HG03432 (cell line): ENCODE measurements around the gene MED23.
A peak's percentile ranks its signal among the peaks of the same experiment; 100 is the strongest.

Source experiments
- ATAC-seq: cut with Tn5 transposase; IDR thresholded peaks from one replicate; pipeline ENCODE4 v1.9.1; 2021; ENCODE audit warnings: mild to moderate bottlenecking, moderate library complexity; ENCODE audit not compliant: unreplicated experiment

The MED23 gene

DNA sequence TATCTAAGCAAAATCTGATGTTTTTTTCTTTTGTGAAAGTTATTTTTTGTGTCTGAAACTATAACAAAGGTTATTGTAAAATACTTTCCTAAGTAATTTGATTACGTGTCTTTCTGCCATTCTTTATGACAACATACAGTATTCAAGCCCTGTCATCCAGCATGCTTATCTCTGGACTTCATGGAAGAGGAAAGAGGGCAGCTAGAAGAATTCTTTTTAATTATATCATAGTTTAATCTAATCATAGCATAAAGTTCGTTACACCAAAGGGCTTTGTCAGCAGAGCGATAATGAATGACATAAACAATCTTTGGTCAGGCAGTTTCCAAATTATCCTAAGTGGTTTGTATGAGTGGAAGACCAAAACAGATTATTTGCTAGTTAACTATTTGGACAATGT, 12.5 kb upstream of the MED23 start:
- ATAC-seq, result no peak

DNA sequence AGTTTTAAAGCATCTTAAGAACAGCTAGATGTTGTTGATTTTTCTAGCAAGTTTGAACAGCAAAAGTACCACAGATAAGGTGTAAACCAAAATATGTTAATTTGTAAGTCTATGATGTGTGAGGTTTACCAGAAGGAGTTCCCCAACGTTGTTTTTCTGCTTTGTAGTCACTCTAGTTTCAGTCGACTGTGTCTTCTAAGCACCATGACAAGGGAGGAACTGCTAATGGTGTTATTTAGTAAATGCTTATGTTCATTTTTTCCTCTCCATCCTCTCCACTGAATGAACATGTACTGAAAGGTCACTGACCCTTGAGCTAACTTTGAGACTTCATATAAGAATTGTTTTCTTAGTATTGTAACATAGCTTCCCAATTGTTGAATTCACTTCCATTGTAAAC, 12.1 kb upstream of the MED23 start:
- ATAC-seq, result peak; percentile 55

DNA sequence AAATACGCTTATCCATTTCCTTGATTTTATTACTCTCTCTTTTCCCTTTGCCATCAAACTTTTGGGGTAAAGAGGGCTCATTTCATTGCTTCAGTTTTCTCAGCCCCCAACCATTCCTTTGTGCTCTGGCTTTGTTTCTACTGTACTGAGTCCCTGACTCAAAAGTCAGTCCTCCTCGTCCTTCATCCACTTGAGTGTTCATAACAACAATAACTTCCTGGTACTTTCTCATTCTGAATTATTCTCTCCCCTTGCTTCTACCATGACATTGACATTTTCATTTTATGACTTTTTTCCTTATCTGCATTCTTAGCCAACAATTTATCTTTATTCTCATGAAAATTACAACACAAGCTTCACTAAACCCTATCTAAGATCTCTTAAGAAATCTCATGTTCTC, 10.0 kb upstream of the MED23 start:
- no peak for ATAC-seq

DNA sequence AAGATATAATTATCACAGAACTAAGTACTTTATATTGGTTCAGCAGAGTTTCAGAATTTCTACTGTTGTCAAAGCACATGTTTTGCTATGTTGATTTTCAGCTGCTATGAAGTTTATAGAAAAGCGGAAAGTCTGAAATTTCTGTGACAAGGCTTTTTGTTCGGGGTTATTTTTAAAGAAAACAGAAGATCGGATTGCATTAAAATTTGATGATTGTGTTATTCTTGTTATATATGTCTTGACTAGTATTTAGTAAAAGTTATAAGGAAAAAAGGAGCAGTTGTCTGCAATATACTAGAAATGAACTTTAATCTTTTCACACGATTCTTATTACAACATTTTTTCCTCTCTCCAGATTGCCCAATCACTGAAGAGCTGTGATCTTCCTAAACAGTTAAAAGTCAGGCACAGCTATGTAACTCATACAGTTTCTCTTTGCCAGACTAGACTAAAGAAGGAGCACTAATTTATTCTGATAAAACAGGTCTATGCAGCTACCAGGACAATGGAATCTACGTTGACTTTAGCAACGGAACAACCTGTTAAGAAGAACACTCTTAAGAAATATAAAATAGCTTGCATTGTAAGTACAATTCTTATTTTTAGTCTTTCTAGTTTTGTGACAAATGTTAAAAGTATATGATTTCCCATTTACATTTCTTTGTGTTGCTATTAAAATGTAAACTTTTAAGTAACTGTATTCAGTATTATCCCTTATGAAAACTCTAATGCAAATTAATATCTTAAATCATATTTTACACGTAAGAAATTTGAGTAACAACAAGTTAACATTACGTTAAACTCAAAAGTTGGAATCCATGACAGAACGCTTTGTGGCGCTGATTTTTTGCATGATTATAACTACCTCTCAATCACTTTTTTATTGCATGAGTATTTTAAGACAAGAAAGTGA, 9.1 kb upstream of the MED23 start, which contains the start of gene ENPP3:
Gene ENPP3 (plus strand): TSS at position 423 of the 913 bp plus-strand sequence. CDS start 83 bp downstream, at position 506.
- no peak for ATAC-seq

DNA sequence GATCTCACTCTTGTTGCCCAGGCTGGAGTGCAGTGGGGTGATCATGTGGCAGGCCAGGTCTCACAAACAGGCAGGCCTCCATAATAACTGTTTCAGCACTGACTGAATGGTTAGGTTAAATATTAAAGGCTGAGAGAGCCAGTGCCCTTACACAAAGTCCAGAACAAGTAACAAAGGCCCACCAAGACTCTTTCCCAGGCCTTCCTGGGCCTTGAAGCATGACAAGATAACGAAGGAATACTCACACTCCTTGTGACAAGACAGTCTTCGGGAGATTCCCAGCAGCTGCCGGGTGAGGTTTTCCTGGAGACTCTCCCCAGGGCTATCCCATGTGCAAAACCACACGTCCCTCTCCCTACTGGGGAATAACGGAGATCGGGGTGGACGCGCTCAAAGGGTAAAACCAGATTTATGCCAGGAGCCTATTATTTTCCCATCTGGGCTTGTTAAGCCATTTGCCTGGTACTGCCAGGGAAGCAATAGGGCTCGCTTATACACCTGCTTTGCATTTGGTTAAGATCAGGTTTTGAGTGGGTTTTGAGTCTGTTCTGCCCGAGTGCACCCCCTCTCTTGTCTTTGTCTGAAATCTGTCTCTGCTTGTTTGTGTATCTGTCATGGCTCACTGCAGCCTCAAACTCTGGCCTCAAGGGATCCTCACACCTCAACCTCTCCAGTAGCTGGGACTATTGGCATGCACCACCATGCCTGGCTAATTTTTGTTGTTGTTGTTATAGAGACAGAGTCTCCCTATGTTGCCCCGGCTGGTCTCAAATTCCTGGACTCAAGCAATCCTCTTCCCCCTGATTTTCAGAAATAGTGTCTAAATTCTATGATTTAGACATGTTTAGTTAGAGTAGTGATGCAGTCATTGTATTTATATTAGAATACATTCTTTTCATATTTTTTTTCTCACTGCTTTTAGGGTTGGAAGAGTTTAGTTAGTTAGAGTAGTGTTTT, 7.6 kb upstream of the MED23 start:
- ATAC-seq, result peak; percentile 93

DNA sequence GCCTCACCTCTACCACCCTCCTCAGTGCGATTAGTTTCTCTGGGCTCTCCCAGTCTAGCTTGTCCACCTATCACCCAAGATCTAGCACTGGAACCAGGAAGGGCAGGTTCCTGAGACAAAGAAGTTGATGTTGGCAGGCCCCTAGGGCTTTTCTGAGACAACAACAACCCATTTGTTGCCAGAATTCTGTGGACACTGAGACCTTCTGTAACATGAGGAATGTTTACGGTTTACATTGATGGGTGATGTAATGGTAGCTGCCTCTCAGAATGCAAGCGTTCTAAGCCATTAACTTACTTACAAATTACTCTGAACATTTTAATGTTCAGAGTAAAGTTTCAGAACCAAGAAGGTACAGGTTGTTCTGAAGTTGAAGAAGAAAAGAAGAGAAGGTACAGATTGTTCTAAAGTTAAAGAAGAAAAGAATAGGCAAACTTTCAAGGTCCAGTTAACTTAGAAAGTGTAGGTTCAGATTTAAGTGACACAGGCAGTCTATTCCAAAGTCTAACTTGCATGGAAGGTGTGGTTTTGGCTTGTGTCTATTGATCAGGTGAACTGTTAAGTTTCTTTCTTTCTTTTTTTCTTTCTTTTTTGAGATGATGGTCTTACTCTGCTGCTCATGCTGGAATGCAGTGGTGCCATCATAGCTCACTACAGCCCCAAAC, 3.7 kb upstream of the MED23 start:
- no peak for ATAC-seq

DNA sequence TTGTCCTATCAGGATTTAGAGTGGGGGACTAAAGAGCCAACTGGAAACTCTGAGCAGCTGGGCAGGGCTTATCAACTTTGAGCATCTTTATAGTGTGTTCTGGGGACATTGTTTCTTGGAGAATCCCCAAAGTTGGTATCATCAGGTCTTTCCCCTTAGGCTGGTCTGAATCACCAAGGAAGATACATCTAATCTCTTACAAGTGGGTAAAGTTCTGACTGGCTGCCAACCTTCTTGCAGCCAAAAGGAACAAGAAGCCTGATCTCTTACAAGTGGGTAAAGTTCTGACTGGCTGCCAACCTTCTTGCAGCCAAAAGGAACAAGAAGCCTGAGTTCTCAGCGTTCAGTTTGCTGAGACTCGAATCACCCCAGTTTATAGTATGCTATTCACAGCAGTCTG, 1.6 kb upstream of the MED23 start:
- ATAC-seq, result no peak

DNA sequence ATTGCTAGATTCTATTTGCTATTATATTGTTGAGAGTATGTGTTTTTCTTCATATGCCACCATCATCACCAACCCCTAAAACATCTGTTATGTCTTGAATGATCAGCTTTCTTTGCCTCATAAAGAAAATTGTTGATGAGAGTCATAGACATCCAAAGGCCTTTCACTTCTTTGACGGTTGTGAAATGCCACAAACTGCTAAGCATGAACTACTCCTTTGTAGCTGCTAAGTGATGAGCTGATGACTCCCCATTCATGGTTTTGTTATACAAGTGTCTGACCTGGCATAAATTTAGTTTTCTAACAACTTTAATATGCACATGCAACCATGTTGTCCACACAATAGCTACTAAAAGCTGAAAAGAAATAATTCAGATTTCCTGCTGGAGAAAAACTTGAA, 684 bp upstream of the MED23 start:
- no peak for ATAC-seq

DNA sequence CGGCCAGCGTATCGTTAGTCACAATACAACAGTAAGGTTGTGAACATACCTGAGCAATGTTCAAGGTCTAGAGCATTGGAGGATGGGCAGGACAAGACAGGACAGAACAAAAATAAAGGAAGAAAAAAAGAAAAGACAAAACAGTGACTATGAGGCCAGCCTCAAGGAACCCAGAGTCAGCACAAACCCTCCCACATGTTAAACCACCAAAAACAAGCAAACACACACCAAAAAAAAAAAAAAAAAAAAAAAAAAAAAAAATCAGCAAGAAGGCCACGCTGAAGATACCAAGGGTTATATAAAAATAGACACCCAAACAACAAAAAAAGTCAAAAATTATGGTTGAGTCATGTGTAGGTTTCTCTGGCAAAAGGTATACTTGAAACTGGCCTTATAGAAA, 12.8 kb downstream of the MED23 start:
- ATAC-seq, result no peak

DNA sequence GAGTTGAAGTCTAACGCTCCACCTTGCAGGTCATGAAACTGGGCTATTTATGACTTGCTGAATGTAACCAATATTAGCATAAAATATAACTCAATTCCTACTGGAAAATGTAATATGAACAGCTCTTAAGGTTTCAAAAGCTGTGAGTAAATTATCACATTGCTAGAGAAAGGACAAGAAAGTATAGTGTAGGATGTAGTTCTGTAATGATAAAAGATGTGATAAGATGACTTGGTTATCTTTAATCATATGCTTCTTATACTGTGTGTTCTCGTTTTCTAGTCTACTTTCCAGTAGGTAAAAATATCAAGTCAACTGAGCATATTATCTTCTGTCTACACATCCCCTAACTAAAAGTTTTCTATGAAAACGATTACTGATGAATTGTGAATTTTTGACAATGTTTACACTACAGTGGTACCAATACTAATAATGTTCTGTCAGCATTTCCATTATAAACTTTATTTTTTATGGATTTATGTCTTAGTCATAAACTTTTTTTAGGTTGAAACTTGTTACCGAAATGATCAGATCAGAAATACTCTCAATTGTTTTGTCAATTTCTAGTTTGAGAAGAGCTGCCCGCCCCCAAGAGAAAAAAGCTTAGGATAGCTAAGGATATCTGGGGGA, 14.6 kb downstream of the MED23 start:
- ATAC-seq, result no peak

DNA sequence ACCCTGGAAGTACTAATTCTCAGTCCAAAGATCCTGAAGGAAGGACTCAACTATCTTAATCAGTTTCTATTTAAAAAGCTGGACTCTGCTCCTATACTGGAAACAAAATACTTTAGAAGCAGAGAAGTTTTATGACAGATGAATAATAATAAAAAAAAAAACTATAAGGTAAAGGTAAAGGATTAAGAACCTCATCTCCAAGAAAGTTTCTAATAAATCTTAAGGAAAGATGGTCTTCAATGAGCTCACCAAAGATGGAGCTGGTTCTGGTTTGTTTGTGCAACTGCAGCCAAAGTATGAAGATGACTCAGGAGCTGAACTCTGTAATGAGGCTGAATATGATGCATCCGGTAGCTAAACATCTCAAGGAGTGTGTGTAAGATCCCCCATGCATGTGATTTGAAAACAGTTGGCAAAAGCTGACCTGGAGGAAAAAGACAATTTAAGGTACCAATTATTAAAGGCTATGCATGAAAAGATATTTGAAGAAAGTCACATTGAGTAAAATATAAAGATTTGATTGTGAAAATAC, 25.2 kb downstream of the MED23 start:
- ATAC-seq, result no peak

DNA sequence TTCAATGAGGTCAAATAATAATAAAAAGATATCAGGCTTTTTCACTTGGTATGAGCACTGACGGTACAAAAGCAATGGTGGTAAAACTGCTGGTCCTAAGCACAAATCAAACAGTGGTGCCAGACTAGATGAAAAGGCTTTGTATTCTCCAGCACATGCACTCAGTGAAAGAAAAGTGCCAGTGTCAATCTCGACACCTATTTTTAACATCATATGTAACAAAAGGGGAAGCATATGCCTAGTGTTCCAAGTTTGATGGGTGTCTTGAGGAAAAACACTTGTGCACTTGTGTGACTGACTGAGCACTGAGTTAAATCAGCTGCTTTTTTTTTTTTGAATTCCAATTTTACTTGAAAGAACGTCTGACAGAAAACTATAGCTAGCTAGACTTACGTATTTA, 27.3 kb downstream of the MED23 start:
- no peak for ATAC-seq

DNA sequence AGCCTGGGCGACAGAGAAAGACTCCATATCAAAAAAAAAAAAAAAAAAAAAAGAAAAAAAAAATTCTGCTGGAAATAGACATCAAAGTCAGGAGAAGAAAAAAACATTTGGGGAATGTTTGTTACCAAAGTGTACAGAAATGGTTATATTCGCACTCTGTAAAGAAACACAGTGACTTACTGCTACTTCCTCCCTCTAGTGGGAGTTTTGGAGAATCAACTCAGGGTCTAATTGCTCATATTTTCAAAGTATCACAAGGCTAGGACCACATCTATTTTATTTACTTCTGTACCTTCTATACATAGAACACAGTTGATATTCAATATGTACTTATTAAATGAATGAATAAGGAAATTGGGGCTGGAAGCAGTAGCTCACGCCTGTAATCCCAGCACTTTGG, 30.6 kb downstream of the MED23 start:
- no peak for ATAC-seq

DNA sequence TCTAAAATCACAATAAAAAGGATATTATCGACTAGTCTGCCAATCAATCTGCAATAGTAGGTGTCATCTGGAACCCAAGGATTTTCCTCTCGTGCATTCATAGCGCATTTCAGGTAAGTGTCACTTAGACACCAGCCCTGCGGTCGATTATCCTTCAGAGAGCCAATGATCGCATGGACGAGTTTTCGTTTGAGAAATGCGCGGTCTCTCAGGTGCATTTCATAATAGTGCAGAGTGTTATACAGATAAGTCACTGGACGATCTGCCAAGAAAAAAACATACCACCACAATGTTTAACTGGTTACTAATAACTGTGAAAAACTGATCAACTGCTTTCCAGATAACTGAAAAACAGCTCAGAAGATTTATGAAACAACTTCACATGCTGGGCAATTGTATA, 34.0 kb downstream of the MED23 start:
- no peak for ATAC-seq

DNA sequence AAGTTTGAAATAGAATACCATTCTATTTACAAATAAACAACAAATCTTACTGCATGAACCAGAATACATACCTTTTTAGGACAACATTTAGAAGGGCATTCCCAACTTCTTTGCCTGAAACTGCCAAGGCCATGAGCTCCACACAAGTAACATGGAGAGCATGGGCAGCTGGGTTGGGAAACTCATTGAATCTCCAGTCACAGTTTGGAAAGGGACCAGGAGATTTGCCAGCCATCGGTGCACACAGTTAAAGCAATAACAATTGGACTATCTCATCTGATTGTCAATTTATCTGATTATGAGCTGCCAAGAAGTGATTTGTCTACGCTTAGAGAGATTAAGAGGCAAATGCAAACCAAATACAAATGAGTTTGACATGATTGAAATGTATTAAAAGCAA, 35.1 kb downstream of the MED23 start:
- ATAC-seq, result no peak

DNA sequence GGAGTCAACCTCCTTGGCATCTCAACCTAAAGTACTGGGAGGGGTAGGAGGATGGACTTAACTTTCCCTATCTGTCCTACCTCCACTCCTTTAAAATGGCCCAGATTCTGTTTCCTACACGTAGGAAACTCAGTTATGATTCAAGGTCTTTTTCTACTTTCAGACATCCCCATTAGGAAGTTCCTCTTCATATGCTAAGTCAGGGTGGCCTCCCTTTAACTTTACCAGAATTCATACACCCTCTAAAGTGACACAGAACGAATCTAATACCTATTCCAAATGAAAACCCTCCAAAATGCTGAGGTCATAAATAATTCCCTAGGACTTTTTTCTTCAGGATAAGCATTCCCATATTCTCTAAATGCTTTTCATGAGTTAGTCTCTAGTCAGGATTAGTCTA, 39.4 kb downstream of the MED23 start:
- ATAC-seq, result no peak

DNA sequence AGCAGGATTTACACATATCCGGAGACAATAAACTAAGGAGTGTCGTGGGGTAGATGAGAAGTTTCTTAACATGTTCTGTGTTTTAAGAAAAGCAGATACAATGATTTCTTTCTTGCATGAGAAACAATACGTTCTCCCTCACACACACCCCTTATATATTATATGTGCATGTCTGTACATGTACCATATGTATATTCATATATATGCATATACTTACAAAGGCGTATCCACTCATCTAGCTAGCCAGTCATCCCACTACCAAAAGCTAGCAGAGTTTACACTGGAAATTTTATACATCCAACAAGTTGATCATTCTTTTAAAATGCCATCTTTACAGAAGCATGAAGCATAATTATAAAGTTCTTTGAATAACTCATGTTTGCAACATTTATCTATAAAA, 40.1 kb downstream of the MED23 start:
- no peak for ATAC-seq

DNA sequence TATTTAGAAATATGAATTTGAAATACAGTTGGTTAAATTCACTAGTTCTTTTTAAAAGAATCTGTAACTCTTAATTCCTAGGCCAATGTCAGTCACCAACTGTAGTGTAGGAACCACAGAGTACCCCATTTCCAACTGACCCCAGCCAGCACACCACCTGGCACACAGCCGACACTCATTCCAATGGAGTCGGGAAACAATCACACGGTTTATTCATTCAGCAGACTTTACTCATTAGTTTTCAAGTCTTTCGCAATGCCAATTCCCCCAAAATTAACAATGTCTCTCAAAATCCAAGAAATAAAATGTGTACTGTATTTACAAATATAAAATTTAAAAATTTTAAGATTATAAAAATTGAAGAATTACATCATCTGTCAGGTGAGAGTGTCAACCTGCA, 41.5 kb downstream of the MED23 start:
- no peak for ATAC-seq

DNA sequence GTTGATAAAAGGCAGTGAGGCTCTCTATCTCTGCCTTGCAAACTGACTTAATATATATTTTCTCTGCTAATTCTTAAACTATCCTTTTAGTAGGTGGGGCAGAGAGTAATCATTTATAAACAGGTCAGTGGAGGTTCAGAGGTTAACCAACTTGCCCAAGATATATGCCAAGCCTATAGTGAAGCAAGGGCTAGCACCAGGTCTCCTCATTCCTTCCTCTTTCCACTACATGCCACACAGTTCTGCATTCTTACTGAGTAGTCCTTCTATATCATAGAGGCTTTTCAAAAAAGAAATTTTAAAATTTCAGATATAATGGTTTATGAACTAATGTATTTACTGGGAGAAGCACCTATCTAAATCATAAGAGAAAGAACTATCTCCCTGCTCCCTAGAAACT, 46.5 kb downstream of the MED23 start:
- no peak for ATAC-seq

DNA sequence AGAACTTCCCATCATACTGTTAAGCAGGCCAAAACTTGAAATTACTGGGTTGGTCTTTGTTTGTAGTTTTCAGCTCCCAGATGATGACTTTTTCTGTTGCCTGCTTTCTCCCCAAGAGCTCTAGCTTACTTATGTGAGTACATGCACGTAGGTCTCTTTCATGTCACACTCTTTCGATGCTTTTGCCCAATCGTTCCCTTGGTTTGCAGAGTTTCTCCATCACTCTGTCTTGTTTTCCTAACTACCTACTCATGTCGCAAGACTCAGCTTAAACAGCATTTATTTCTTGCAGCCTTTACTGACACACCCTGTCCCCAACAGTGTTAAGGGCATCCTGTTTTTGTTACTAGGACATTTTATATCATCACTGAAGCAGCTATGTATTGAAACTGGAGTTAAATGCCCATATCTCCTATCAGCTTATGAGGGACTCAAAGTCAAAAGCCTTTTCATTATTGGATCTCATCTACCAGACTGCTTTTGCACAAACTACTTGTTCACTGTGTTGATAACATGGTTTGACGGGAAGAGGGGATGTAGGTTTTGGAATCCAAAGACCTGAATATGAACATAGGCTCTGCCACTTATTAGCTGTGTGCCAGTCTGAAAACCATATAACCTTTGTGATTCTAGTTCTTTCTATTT, 52.1 kb downstream of the MED23 start:
- ATAC-seq, result no peak
